Measurements from ENCODE around the gene TRAPPC3L.

Gene TRAPPC3L

GRCh38 chr6:116542426-116542825, 3.1 kb downstream of the TRAPPC3L start:
- no peaks in the 10 kb centered on the region for H3K9me3 Mint-ChIP-seq

DNA sequence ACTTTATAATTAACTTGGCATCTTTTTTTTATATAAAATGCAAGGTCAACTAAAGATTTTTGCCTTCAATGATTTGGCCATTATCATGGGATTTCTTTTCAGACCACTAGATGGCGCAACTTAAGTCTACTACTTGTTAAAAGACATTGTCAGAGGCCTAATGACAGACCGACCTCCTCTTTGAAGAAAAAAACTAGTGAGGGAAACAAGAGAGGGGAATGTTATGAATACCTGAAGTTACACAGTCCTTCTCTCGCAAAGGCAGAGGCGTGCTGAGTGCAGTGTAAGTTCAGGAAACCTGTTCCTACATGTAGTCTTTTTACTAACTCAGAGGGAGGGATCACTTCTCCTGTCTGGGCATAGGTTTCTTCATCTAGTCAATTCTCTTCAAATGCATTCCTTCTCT, 9.3 kb downstream of the TRAPPC3L start:
- peak; percentile 48 for ATAC-seq (ENCODE audit: low read depth)

More at GRCh38 chr6:116542426-116542825, 3.1 kb downstream of the TRAPPC3L start:
- ATAC-seq (ENCODE audit: low read depth) (no peak), DNase-seq (ENCODE audit: low spot score in 2 of 2) (no peak)
- no peaks in the 10 kb centered on the region for H3K4me1 Mint-ChIP-seq
- H3K4me3 Mint-ChIP-seq = no peak overlapping the region
- H3K27ac Mint-ChIP-seq = no peak overlapping the region
- H3K36me3 Mint-ChIP-seq = no peaks in the 10 kb centered on the region
- peaks cover 7% of the 10 kb centered on the region for H3K27me3 Mint-ChIP-seq

GRCh38 chr6:116535109-116535508, 10.4 kb downstream of the TRAPPC3L start:
- no peak overlapping the region for H3K27ac Mint-ChIP-seq
- H3K4me3 Mint-ChIP-seq = no peak overlapping the region
- no peak for DNase-seq (ENCODE audit: low spot score in 2 of 2)
- H3K27me3 Mint-ChIP-seq = peaks cover 1% of the 10 kb centered on the region
- ATAC-seq (ENCODE audit: low read depth) = no peak
- peaks cover 9% of the 10 kb centered on the region for H3K4me1 Mint-ChIP-seq
- H3K36me3 Mint-ChIP-seq = no peaks in the 10 kb centered on the region
- no peaks in the 10 kb centered on the region for H3K9me3 Mint-ChIP-seq

More for the DNA sequence above, 9.3 kb downstream of the TRAPPC3L start:
- Mint-ChIP-seq H3K9me3 (no peaks in the 10 kb centered on the region), H3K4me3 (no peak overlapping the region), H3K27ac (no peak overlapping the region), H3K27me3 (peaks cover 4% of the 10 kb centered on the region), H3K4me1 (peaks cover 3% of the 10 kb centered on the region), H3K36me3 (no peaks in the 10 kb centered on the region)
- DNase-seq (ENCODE audit: low spot score in 2 of 2) = peak; percentile 41 to 55

DNA sequence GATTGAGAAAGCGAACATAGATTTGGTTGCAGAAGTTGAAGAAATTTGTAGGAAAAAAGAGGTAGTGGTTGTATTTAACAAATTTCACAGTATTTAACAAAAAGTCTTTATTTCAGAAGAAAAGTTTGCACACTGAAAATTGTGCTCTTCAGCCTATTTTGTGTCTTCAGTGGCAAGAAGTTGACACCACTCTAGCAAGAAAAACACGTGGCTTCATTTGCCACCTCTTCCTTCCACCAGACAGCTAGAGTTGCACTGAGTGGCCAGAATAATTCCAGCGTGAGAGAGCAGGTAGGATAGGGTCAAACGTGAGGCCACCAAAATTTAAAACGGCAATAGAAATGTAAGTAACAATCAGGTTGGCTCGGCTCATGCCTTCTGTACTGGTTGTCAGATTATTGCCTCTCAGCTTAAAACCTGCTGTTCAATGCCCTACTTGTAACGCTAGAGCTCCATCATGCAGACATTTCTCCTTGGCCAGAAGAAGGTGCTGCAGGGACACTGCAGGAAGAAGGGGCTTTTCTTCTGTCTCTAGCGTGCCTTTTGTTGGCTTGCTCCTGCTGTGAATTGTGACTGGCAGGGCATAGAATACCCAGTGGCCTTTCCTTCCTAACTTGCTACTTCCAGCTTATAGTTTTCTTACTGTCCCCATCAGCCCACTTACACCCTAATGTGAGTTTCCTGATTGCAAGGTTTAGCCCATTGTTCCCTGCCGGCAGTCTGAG, 12.1 kb downstream of the TRAPPC3L start:
- Mint-ChIP-seq H3K4me3 (no peak overlapping the region), H3K4me1 (peaks cover 9% of the 10 kb centered on the region), H3K9me3 (no peaks in the 10 kb centered on the region), H3K27ac (no peak overlapping the region), H3K27me3 (no peaks in the 10 kb centered on the region), H3K36me3 (no peaks in the 10 kb centered on the region)
- no peak for ATAC-seq (ENCODE audit: low read depth)
- DNase-seq (ENCODE audit: low spot score in 2 of 2) = no peak

- peak; percentile 93 for ATAC-seq (ENCODE audit: low read depth)
- Mint-ChIP-seq H3K36me3 (no peaks in the 10 kb centered on the region), H3K9me3 (no peaks in the 10 kb centered on the region), H3K27me3 (no peaks in the 10 kb centered on the region), H3K27ac (no peak overlapping the region), H3K4me3 (no peak overlapping the region), H3K4me1 (peaks cover 9% of the 10 kb centered on the region)
- peak; percentile 67 to 71 for DNase-seq (ENCODE audit: low spot score in 2 of 2)
Observed at GRCh38 chr6:116531675-116532570, 13.6 kb downstream of the TRAPPC3L start.

- Mint-ChIP-seq H3K9me3 (no peaks in the 10 kb centered on the region), H3K27me3 (no peaks in the 10 kb centered on the region), H3K4me1 (peaks cover 7% of the 10 kb centered on the region), H3K4me3 (no peak overlapping the region), H3K36me3 (no peaks in the 10 kb centered on the region), H3K27ac (no peak overlapping the region)
- ATAC-seq (ENCODE audit: low read depth) (no peak), DNase-seq (ENCODE audit: low spot score in 2 of 2) (no peak)
Observed at GRCh38 chr6:116530436-116530835, 15.0 kb downstream of the TRAPPC3L start.

DNA sequence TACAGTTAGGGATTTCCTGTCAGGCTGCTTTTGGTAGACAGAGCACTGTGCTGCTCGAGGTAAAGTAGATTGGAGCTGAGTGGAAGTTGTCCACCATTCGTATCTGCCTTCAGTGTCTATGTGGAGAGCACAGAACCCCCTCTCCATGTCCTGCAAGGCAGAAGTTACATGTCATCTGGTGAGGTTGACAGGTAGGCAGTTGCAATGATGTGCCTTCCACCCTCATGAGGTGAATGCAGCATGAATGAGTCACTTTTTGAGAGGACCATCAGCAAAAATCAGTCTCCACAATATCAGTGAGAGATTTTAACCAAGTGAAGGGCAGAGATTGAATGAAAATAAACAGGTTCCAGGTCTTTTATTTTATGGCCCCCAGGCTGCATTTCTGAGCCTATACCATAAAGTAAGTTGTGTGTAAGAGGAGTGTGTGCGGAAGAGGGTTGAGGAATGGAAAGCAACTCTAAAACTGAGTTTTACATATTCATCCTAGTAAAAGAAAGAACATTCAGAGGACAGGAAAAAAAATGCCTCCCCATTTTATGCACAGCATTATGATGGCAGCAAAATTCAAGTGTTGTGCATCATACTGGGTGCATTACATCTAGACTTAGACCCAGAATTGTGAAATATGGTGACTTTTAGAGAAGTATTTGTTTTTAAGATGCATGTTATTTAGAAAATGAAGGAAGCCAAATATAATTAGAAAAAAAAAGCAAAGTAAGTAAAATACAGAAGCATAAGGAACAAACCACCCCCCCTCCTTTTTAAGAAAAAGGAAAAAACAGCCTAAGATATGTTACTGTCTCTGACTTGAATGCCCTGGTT, 15.8 kb downstream of the TRAPPC3L start:
- no peak overlapping the region for H3K27ac Mint-ChIP-seq
- H3K36me3 Mint-ChIP-seq = no peaks in the 10 kb centered on the region
- peaks cover 7% of the 10 kb centered on the region for H3K4me1 Mint-ChIP-seq
- DNase-seq (ENCODE audit: low spot score in 2 of 2) (no peak), ATAC-seq (ENCODE audit: low read depth) (no peak)
- no peak overlapping the region for H3K4me3 Mint-ChIP-seq
- H3K9me3 Mint-ChIP-seq = no peaks in the 10 kb centered on the region
- H3K27me3 Mint-ChIP-seq = no peaks in the 10 kb centered on the region

DNA sequence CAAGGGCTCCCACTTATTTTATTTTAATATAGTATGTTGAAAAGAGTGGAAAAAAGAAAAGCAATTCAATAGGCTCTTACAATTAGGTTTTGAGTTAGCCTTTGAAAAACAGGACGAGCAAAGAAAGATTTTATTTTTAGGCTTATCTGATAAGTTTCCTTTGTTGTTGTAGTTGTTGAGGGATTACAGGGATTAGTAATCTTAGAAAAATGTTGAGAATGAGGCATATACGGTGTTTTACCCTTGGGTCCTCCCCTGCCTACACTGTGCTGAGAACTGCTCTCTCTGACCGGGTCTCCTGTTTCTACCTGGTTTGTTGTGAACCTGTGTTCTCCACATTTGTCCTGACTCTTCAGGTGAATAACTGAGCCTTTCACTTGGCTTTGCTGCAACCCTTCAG, 16.7 kb downstream of the TRAPPC3L start:
- DNase-seq (ENCODE audit: low spot score in 2 of 2) (no peak), ATAC-seq (ENCODE audit: low read depth) (no peak)
- no peaks in the 10 kb centered on the region for H3K9me3 Mint-ChIP-seq
- no peak overlapping the region for H3K27ac Mint-ChIP-seq
- no peaks in the 10 kb centered on the region for H3K36me3 Mint-ChIP-seq
- H3K4me3 Mint-ChIP-seq = no peak overlapping the region
- H3K4me1 Mint-ChIP-seq = peaks cover 7% of the 10 kb centered on the region
- no peaks in the 10 kb centered on the region for H3K27me3 Mint-ChIP-seq

DNA sequence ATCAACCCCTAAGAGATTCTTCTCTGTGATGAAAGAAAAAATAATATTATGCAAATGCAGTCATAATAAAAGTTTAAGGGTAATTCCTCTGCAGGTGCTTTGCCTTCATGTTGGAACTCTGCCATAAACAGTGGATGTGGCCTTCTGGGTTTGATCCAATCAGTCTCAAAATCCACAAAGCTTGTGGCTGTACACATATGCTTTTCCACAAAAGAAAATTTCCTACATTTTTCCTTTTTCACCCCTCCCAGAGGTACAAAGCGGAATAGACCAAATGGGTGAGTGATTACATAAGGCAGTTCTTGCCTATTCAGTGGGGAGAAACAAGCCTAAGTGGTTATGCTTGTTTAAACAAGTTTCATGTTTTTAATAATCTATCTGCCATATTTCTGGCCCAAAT, 17.4 kb downstream of the TRAPPC3L start:
- Mint-ChIP-seq H3K9me3 (no peaks in the 10 kb centered on the region), H3K27ac (no peak overlapping the region)

DNA sequence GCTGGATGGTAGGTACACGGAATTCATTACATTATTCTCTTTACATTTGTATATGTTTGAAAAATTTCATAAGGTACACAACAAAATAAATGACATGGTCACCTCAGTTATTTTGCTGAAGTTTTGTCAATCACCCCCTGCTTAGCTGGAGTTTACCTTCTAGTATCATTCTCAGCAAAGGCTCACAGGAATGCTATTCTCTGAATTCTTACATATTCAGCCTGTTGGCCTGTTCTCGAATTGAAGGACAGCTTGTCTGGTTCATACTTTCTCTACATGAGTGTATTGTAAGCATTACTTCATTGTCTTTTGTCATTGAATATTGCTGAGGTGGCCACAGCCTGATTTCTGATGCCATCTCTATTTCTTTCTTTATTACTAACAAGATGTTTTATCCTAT, 21.2 kb downstream of the TRAPPC3L start:
- no peak overlapping the region for H3K27ac Mint-ChIP-seq
- H3K9me3 Mint-ChIP-seq = no peaks in the 10 kb centered on the region
- H3K4me3 Mint-ChIP-seq = no peak overlapping the region
- DNase-seq (ENCODE audit: low spot score in 2 of 2) (no peak), ATAC-seq (ENCODE audit: low read depth) (no peak)
- no peaks in the 10 kb centered on the region for H3K36me3 Mint-ChIP-seq
- H3K27me3 Mint-ChIP-seq = no peaks in the 10 kb centered on the region
- H3K4me1 Mint-ChIP-seq = no peaks in the 10 kb centered on the region

More for the DNA sequence above, 17.4 kb downstream of the TRAPPC3L start:
- Mint-ChIP-seq H3K36me3 (no peaks in the 10 kb centered on the region), H3K4me3 (no peak overlapping the region), H3K4me1 (peaks cover 7% of the 10 kb centered on the region), H3K27me3 (no peaks in the 10 kb centered on the region)
- no peak for DNase-seq (ENCODE audit: low spot score in 2 of 2)
- ATAC-seq (ENCODE audit: low read depth) = no peak

DNA sequence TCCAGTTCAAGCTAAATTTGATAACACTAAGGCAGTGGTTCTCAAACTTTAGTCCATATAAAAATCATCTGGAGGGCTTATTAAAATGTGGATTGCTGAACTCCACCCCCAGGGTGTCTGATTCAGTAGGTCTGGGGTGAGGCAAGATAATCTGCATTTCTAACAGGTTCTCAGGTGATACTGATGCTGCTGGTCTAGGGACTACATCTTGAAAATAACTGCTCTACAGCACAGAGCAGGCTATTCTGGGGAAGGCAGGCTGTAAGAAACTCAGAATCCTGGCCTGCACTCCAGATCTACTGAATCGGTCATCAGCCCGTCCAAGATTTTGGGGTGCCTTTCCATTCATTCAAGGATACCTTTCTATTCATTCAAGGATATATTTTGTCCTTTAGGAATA, 22.6 kb downstream of the TRAPPC3L start:
- Mint-ChIP-seq H3K4me3 (no peak overlapping the region), H3K9me3 (no peaks in the 10 kb centered on the region), H3K27ac (no peak overlapping the region), H3K4me1 (no peaks in the 10 kb centered on the region), H3K27me3 (no peaks in the 10 kb centered on the region), H3K36me3 (no peaks in the 10 kb centered on the region)
- ATAC-seq (ENCODE audit: low read depth) (no peak), DNase-seq (ENCODE audit: low spot score in 2 of 2) (no peak)

DNA sequence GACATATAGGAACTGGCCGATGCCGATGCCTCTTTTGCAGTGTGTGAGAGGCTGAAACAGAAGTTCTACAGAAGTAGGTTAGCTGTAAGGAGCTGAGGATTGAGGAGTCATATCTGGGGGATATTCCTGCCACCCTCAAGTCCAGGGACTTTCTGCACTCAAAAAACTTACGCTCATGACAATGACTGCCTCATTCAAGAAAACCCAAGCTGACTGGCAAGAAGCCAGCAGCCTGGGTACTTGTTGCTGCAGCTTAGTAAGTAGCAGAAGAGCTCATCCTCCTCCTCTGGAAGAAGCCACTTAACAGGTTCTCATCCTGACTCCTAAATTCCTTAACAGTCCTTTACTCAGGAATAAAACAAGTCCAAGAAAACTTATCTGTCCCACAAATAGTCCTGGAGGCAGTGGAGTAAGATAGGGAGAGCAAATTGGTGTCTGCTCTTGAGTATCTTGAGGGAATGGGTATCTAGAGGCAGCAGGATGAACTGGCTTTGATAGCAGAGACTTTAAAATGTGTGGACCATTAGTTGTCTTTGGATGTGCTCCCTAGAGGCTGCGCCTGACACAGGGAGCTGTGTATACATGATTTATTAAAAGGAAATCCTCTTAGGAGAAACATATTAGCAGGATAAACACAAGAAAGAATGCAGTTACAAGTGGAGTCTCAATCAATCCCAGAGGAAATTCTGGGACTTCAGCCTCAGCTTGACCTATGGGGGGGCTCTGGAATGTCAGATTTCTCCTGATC, 26.7 kb downstream of the TRAPPC3L start:
- Mint-ChIP-seq H3K4me3 (no peak overlapping the region), H3K9me3 (no peaks in the 10 kb centered on the region), H3K4me1 (peaks cover 3% of the 10 kb centered on the region), H3K27me3 (no peaks in the 10 kb centered on the region), H3K27ac (no peak overlapping the region), H3K36me3 (no peaks in the 10 kb centered on the region)
- ATAC-seq (ENCODE audit: low read depth) = no peak
- DNase-seq (ENCODE audit: low spot score in 2 of 2) = no peak

DNA sequence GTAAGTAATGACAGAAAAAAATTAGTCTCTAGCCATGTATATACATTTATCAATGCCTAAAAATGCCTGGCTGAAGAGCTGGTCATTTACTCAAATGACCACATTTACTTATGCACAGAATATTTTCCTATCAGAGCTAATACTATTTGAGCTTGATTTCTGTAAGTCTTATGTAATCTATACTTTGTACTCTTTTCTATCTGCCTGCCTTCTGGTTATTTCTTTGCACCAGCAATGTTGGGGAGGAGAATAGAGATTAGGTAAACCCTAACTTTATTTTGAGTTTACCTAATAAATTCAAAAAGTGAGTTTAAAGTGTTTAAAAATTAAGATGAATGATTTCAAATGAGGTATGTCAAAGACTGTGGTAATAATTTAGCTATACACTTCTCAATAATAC, 30.3 kb downstream of the TRAPPC3L start:
- no peak overlapping the region for H3K27ac Mint-ChIP-seq
- no peaks in the 10 kb centered on the region for H3K36me3 Mint-ChIP-seq
- no peak for DNase-seq (ENCODE audit: low spot score in 2 of 2)
- no peaks in the 10 kb centered on the region for H3K9me3 Mint-ChIP-seq
- H3K27me3 Mint-ChIP-seq = no peaks in the 10 kb centered on the region
- no peak for ATAC-seq (ENCODE audit: low read depth)
- no peak overlapping the region for H3K4me3 Mint-ChIP-seq
- peaks cover 10% of the 10 kb centered on the region for H3K4me1 Mint-ChIP-seq

All from memory B cell (primary cell).